ENCODE measurements around the gene CLCN1. TPM values are rescaled to one million over a fixed set of nuclear protein-coding genes. Genes with fewer than 3 reads are reported as not detected.

CLCN1 gene
- total and polyA plus RNA-seq, 10 of the 15 experiments (the other 5 are each of a cell fraction or from before 2014, with no cell fraction given) = 0.30 TPM; not detected in 9

GRCh38 chr7:143374561-143374960, 58.6 kb downstream of the CLCN1 start (continued):
- TF ChIP-seq, protein P1, sequence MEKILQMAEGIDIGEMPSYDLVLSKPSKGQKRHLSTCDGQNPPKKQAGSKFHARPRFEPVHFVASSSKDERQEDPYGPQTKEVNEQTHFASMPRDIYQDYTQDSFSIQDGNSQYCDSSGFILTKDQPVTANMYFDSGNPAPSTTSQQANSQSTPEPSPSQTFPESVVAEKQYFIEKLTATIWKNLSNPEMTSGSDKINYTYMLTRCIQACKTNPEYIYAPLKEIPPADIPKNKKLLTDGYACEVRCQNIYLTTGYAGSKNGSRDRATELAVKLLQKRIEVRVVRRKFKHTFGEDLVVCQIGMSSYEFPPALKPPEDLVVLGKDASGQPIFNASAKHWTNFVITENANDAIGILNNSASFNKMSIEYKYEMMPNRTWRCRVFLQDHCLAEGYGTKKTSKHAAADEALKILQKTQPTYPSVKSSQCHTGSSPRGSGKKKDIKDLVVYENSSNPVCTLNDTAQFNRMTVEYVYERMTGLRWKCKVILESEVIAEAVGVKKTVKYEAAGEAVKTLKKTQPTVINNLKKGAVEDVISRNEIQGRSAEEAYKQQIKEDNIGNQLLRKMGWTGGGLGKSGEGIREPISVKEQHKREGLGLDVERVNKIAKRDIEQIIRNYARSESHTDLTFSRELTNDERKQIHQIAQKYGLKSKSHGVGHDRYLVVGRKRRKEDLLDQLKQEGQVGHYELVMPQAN (conservative IDR thresholded peaks at IDR 0.05) = no peak
- TF ChIP-seq NR2C2 (IDR thresholded peaks at IDR 0.05; ENCODE audit: borderline replicate concordance, control insufficient read depth, insufficient read length, low read depth) = no peak

DNA sequence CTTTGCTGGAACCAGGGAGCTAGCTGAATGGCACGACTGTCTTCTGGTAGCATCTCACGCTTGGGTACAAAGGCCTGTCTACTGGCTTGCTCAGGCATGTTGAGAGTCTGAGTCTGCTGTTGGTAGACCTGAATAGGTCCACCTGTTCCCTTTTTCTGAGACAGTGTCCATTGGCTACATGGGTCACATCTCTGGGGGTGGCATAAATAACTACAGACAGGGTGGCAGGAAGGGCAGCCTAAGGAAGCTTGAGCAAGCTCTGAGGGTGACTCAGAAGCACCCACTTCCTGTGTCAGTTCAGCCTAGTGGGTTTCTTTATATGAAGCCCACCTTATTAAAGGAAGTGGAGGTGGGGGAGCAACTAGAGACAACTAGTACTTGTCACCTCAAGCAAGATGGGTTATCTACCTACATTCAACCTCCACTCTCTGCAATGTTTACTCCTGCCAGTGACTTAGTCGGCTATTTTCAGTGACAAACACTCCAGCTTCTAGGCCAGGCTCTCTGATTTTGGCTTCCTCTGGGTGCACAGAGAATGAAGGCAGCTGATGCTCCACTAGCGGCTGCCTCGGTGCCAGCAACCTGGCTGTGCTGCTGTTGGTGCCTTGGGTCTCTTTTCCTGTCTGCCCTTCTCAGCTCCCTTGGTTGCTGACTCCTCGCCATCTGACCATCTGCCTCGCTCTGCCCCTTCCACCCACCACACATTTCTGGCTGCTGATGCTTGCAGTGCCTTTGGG, 59.6 kb downstream of the CLCN1 start:
- Histone ChIP-seq H3K27ac (ENCODE audit: control insufficient read depth, insufficient read depth) (no peak overlapping the region), H2AFZ (ENCODE audit: control insufficient read depth, low read depth, low read length) (peak overlapping the region; percentile 56), H3K4me3 (no peak overlapping the region), H3K4me2 (ENCODE audit: control insufficient read depth, insufficient read depth) (no peak overlapping the region), H3K9ac (ENCODE audit: control insufficient read depth, insufficient read depth, low read length) (no peak overlapping the region), H3K36me3 (ENCODE audit: control insufficient read depth in 2 of 2, insufficient read depth in 2 of 2, low read length in 1 of 2) (no peaks in the 10 kb centered on the region), H3K9me3 (replicated peaks; ENCODE audit: control insufficient read depth, insufficient read depth, low read length) (no peaks in the 10 kb centered on the region), H4K20me1 (ENCODE audit: control insufficient read depth, insufficient read depth) (no peaks in the 10 kb centered on the region), H3K79me2 (ENCODE audit: control insufficient read depth, insufficient read depth, low read length) (peaks cover 3% of the 10 kb centered on the region), H3K4me1 (ENCODE audit: control insufficient read depth, insufficient read depth, low read length) (peaks cover 12% of the 10 kb centered on the region), H3K27me3 (replicated peaks in 1 of 2; ENCODE audit: control insufficient read depth in 2 of 2, insufficient read depth in 2 of 2, low read length in 1 of 2) (no peaks in the 10 kb centered on the region)
- FAIRE-seq (no peak), ATAC-seq (0 out of 3 replicates have a peak, but pooled peaks have one; percentile 4), DNase-seq (ENCODE audit: low read depth, low spot score) (no peak)
- 54% methylated on average over 7 of the region's 7 CpGs for WGBS (ENCODE audit: insufficient coverage, insufficient replicate concordance, low lambda C conversion rate, missing lambda C conversion rate)
- in situ Hi-C loops (cut with MboI) = no loop called here
- SMC1A ChIA-PET (ENCODE audit: uncharacterized antibody, unreplicated experiment) = interaction anchor here (1.0 to 1.3 kb wide), 2 partner anchors 74 to 135 kb away, joined by 3 to 6 read pairs; no protein-coding TSS in a partner anchor
- POLR2A ChIA-PET = interaction anchor here (0.9 kb wide), 1 partner anchor 17 kb away, joined by 3 read pairs; no protein-coding TSS in a partner anchor
- CTCF ChIA-PET = interaction anchor here (1.2 to 3.5 kb wide), 3 partner anchors 41 to 135 kb away, joined by 3 to 12 read pairs (median 7); no protein-coding TSS in a partner anchor
- RAD21 ChIA-PET (ENCODE audit: unreplicated experiment) = interaction anchor here (1.0 kb wide), 1 partner anchor 40 kb away, joined by 5 read pairs; no protein-coding TSS in a partner anchor
- intact Hi-C loops (cut with micrococcal nuclease; ENCODE audit: unreplicated experiment) = no loop called here
- no TSS peak for BruUV-seq (replicated peaks)
- no peak for TF ChIP-seq JUNB (IDR thresholded peaks at IDR 0.05)
- TF ChIP-seq, protein P2, sequence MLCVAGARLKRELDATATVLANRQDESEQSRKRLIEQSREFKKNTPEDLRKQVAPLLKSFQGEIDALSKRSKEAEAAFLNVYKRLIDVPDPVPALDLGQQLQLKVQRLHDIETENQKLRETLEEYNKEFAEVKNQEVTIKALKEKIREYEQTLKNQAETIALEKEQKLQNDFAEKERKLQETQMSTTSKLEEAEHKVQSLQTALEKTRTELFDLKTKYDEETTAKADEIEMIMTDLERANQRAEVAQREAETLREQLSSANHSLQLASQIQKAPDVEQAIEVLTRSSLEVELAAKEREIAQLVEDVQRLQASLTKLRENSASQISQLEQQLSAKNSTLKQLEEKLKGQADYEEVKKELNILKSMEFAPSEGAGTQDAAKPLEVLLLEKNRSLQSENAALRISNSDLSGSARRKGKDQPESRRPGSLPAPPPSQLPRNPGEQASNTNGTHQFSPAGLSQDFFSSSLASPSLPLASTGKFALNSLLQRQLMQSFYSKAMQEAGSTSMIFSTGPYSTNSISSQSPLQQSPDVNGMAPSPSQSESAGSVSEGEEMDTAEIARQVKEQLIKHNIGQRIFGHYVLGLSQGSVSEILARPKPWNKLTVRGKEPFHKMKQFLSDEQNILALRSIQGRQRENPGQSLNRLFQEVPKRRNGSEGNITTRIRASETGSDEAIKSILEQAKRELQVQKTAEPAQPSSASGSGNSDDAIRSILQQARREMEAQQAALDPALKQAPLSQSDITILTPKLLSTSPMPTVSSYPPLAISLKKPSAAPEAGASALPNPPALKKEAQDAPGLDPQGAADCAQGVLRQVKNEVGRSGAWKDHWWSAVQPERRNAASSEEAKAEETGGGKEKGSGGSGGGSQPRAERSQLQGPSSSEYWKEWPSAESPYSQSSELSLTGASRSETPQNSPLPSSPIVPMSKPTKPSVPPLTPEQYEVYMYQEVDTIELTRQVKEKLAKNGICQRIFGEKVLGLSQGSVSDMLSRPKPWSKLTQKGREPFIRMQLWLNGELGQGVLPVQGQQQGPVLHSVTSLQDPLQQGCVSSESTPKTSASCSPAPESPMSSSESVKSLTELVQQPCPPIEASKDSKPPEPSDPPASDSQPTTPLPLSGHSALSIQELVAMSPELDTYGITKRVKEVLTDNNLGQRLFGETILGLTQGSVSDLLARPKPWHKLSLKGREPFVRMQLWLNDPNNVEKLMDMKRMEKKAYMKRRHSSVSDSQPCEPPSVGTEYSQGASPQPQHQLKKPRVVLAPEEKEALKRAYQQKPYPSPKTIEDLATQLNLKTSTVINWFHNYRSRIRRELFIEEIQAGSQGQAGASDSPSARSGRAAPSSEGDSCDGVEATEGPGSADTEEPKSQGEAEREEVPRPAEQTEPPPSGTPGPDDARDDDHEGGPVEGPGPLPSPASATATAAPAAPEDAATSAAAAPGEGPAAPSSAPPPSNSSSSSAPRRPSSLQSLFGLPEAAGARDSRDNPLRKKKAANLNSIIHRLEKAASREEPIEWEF (IDR thresholded peaks at IDR 0.05; ENCODE audit: insufficient replicate concordance, low read depth, low read length) = no peak
- TF ChIP-seq, protein P3, sequence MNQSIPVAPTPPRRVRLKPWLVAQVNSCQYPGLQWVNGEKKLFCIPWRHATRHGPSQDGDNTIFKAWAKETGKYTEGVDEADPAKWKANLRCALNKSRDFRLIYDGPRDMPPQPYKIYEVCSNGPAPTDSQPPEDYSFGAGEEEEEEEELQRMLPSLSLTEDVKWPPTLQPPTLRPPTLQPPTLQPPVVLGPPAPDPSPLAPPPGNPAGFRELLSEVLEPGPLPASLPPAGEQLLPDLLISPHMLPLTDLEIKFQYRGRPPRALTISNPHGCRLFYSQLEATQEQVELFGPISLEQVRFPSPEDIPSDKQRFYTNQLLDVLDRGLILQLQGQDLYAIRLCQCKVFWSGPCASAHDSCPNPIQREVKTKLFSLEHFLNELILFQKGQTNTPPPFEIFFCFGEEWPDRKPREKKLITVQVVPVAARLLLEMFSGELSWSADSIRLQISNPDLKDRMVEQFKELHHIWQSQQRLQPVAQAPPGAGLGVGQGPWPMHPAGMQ (IDR thresholded peaks at IDR 0.05; ENCODE audit: borderline replicate concordance) = no peak
- TF ChIP-seq FOXM1 (IDR thresholded peaks at IDR 0.05; ENCODE audit: low read depth, low read length) = no peak
- TF ChIP-seq YY1 (IDR thresholded peaks at IDR 0.05; ENCODE audit: low read depth, low read length) = no peak
- no peak for TF ChIP-seq SREBF2 (IDR thresholded peaks at IDR 0.05; ENCODE audit: low read length)
- TF ChIP-seq SKIL (IDR thresholded peaks at IDR 0.05; ENCODE audit: low read depth, poor library complexity, severe bottlenecking) = no peak
